SK-N-SH (cell line): ENCODE results near the gene CSRP1. TPM values are rescaled to one million over a fixed set of nuclear protein-coding genes. Genes with fewer than 3 reads are reported as not detected.

ENCODE experiments used
- CTCF ChIA-PET: fragments of 300-600, 350-600 bp; formaldehyde crosslinking; extraction: SDS; loops from one replicate; lab custom pipeline; 2021; lab: Yijun Ruan, JAX
- POLR2A ChIA-PET: fragments of 350-600 bp; sonication (Branson Sonifier 250); formaldehyde crosslinking; extraction: SDS; loops from one replicate; lab custom pipeline; 2020; ENCODE audit warnings: antibody characterized with exemption, inconsistent platforms; lab: Yijun Ruan, JAX
- DNase-seq: peaks from one replicate; pipeline ENCODE4 v3.0.0; 2012
- H2AFZ ChIP-seq: fragments of 200-600 bp; sonication (generic); 2 replicates; pipeline ENCODE4 v1.8.1; 2016; ENCODE audit warnings: antibody characterized with exemption, mild to moderate bottlenecking, low read depth
- H3F3A ChIP-seq: fragments of 200-600 bp; sonication (generic); replicated peaks from 2 replicates; pipeline ENCODE3; 2016; ENCODE audit warnings: antibody characterized with exemption, mild to moderate bottlenecking; ENCODE audit not compliant: insufficient read depth
- H3K27ac ChIP-seq, 2 experiments: fragments of 200-500 bp in 1 of 2; fragments of 200-600 bp in 1 of 2; sonication (Bioruptor generic) in 1 of 2; sonication (generic), shearing (Covaris generic) in 1 of 2; 2 replicates each; pipeline versions ENCODE4 v1.5.1 to v1.6.1; 2014 to 2016; ENCODE audit warnings: low read depth in 2 of 2, inconsistent platforms in 1 of 2, low read length in 1 of 2, mild to moderate bottlenecking in 1 of 2, mixed read lengths in 1 of 2
- H3K27me3 ChIP-seq: fragments of 200-600 bp; sonication (generic), shearing (Covaris generic); 2 replicates; pipeline ENCODE4 v1.6.1; 2016; ENCODE audit warnings: mixed run types; ENCODE audit not compliant: insufficient read depth
- H3K36me3 ChIP-seq, 2 experiments: fragments of 200-500 bp in 1 of 2; fragments of 200-600 bp in 1 of 2; sonication (Bioruptor generic) in 1 of 2; sonication (generic) in 1 of 2; replicated peaks in 1 of 2; 2 replicates each; pipeline versions ENCODE3 to v1.5.1; 2014 to 2016; ENCODE audit warnings: low read length in 1 of 2, mild to moderate bottlenecking in 1 of 2; ENCODE audit not compliant: insufficient read depth in 2 of 2, control insufficient read depth in 1 of 2
- H3K4me1 ChIP-seq, 2 experiments: fragments of 200-500 bp in 1 of 2; fragments of 200-600 bp in 1 of 2; sonication (Bioruptor generic) in 1 of 2; sonication (generic), shearing (Covaris generic) in 1 of 2; 2 replicates each; pipeline versions ENCODE4 v1.5.1 to v1.6.1; 2014 to 2016; ENCODE audit warnings: low read depth in 1 of 2, low read length in 1 of 2, mixed run types in 1 of 2; ENCODE audit not compliant: insufficient read depth in 2 of 2, control insufficient read depth in 1 of 2
- H3K4me2 ChIP-seq: fragments of 200-600 bp; sonication (generic), shearing (Covaris generic); 2 replicates; pipeline ENCODE4 v1.6.1; 2017; ENCODE audit warnings: mixed run types
- H3K4me3 ChIP-seq, 2 experiments: fragments of 200-500 bp in 1 of 2; fragments of 200-600 bp in 1 of 2; sonication (Bioruptor generic) in 1 of 2; sonication (generic), shearing (Covaris generic) in 1 of 2; 2 replicates each; pipeline versions ENCODE4 v1.5.1 to v1.8.1; 2014 to 2016; ENCODE audit warnings: low read depth in 2 of 2, inconsistent platforms in 1 of 2, low read length in 1 of 2, mild to moderate bottlenecking in 1 of 2, mixed read lengths in 1 of 2, moderate library complexity in 1 of 2
- H3K79me2 ChIP-seq: fragments of 200-600 bp; sonication (generic); 2 replicates; pipeline ENCODE4 v1.8.1; 2017; ENCODE audit warnings: mild to moderate bottlenecking; ENCODE audit not compliant: insufficient read depth
- H3K9ac ChIP-seq: fragments of 200-600 bp; sonication (generic); 2 replicates; pipeline ENCODE4 v1.6.1; 2017; ENCODE audit warnings: mixed run types
- H3K9me2 ChIP-seq: fragments of 200-600 bp; sonication (generic); 2 replicates; pipeline ENCODE4 v1.6.1; 2017; ENCODE audit warnings: mixed run types
- H3K9me3 ChIP-seq: fragments of 200-600 bp; sonication (generic); 2 replicates; pipeline ENCODE4 v1.6.1; 2017; ENCODE audit warnings: mixed run types, mild to moderate bottlenecking, moderate library complexity
- H4K20me1 ChIP-seq: fragments of 200-600 bp; sonication (generic); 2 replicates; pipeline ENCODE4 v1.6.1; 2017; ENCODE audit warnings: mild to moderate bottlenecking, mixed run types; ENCODE audit not compliant: insufficient read depth
- EP300 ChIP-seq, 2 experiments: IDR thresholded peaks; 2 replicates each; pipeline versions ENCODE4 v1.4.0 to v1.6.1; 2012; ENCODE audit warnings: borderline replicate concordance in 1 of 2, low read depth in 1 of 2, low read length in 1 of 2
- EZH2phosphoT487 ChIP-seq: fragments of 200-600 bp; sonication (generic); IDR thresholded peaks from 2 replicates; pipeline ENCODE4 v1.6.1; 2017; ENCODE audit warnings: low read depth, mixed run types, mild to moderate bottlenecking, antibody characterized with exemption, moderate library complexity, borderline replicate concordance
- FOXM1 ChIP-seq: IDR thresholded peaks from 2 replicates; pipeline ENCODE4 v1.4.0; 2012; ENCODE audit warnings: low read depth, mild to moderate bottlenecking
- GABPA ChIP-seq: IDR thresholded peaks from 2 replicates; pipeline ENCODE4 v1.4.0; 2012; ENCODE audit warnings: low read depth, mild to moderate bottlenecking
- JUND ChIP-seq: IDR thresholded peaks from 2 replicates; pipeline ENCODE4 v1.4.0; 2012
- MAX ChIP-seq: IDR thresholded peaks from 2 replicates; pipeline ENCODE4 v1.4.0; 2012; ENCODE audit warnings: low read depth
- MEF2A ChIP-seq: IDR thresholded peaks from 2 replicates; pipeline ENCODE4 v1.4.0; 2012; ENCODE audit warnings: low read depth, borderline replicate concordance
- MXI1 ChIP-seq: IDR thresholded peaks from 2 replicates; pipeline ENCODE4 v1.6.1; 2012; ENCODE audit warnings: mild to moderate bottlenecking, low read depth, low read length, improper control_type of control experiment
- NFIC ChIP-seq: IDR thresholded peaks from 2 replicates; pipeline ENCODE4 v1.4.0; 2012; ENCODE audit warnings: borderline replicate concordance
- RAD21 ChIP-seq: IDR thresholded peaks from 2 replicates; pipeline ENCODE4 v1.6.1; 2012; ENCODE audit warnings: mild to moderate bottlenecking, low read length
- RCOR1 ChIP-seq: fragments of 150-350 bp; IDR thresholded peaks from 2 replicates; pipeline ENCODE4 v1.6.1; 2017; ENCODE audit warnings: antibody characterized with exemption, low read length
- REST ChIP-seq: IDR thresholded peaks from 2 replicates; pipeline ENCODE4 v1.6.1; 2012; ENCODE audit warnings: mild to moderate bottlenecking, low read depth, low read length, moderate library complexity
- RFX5 ChIP-seq: IDR thresholded peaks from 2 replicates; pipeline ENCODE4 v1.6.1; 2012; ENCODE audit warnings: mild to moderate bottlenecking, improper control_type of control experiment, low read length
- RXRA ChIP-seq: IDR thresholded peaks from 2 replicates; pipeline ENCODE4 v1.4.0; 2012; ENCODE audit warnings: low read depth, mild to moderate bottlenecking, borderline replicate concordance
- SIN3A ChIP-seq: IDR thresholded peaks from 2 replicates; pipeline ENCODE4 v1.6.1; 2012; ENCODE audit warnings: low read depth, mild to moderate bottlenecking, low read length, moderate library complexity, borderline replicate concordance
- SMC3 ChIP-seq: IDR thresholded peaks from 2 replicates; pipeline ENCODE4 v1.6.1; 2012; ENCODE audit warnings: low read depth, low read length, improper control_type of control experiment
- TCF12 ChIP-seq: IDR thresholded peaks from 2 replicates; pipeline ENCODE4 v1.4.0; 2012
- TEAD4 ChIP-seq: IDR thresholded peaks from 2 replicates; pipeline ENCODE4 v1.4.0; 2012; ENCODE audit warnings: mild to moderate bottlenecking, borderline replicate concordance; ENCODE audit not compliant: insufficient read depth
- USF1 ChIP-seq: IDR thresholded peaks from 2 replicates; pipeline ENCODE4 v1.4.0; 2012; ENCODE audit warnings: low read depth, borderline replicate concordance
- USF2 ChIP-seq: fragments of 150-350 bp; IDR thresholded peaks from 2 replicates; pipeline ENCODE4 v1.6.1; 2017; ENCODE audit warnings: antibody characterized with exemption, low read length, low read depth, borderline replicate concordance
- YY1 ChIP-seq: IDR thresholded peaks from 2 replicates; pipeline ENCODE4 v1.4.0; 2012; ENCODE audit warnings: low read depth, mild to moderate bottlenecking
- ZBTB33 ChIP-seq: IDR thresholded peaks from 2 replicates; pipeline ENCODE4 v1.4.0; 2012; ENCODE audit warnings: low read depth, borderline replicate concordance
- WGBS: methylation state at CpG from one replicate; pipeline ENCODE4 v1.1.6; 2017; ENCODE audit warnings: low lambda C conversion rate; 5-methylcytosine and 5-hydroxymethylcytosine counted together
- polyA plus RNA-seq, 3 experiments: library from polyadenylated mRNA; depleted of rRNA; stranded (reverse); fragments of >200 nt; gene quantifications; 2 replicates each; pipeline ENCODE4 v1.2.3, GENCODE V29; 2012

Gene CSRP1
- polyA plus RNA-seq, 1 of the 3 experiments (the other 2 are of a cell fraction), result 373 TPM

GRCh38 chr1:201538612-201539551 is 32.0 kb upstream of the CSRP1 start, which contains the start of gene NAV1:
Gene NAV1 (plus strand): TSS chr1:201539127. CDS start chr1:201622885, 83,758 bp downstream.
- Histone ChIP-seq H4K20me1 (peaks cover 5% of the 10 kb centered on the region; the same call in 1 of the 2 replicates), H3K36me3 (no peaks in the 10 kb centered on the region), H3K27me3 (no peaks in the 10 kb centered on the region), H3F3A (peaks cover 82% of the 10 kb centered on the region), H3K9me3 (no peaks in the 10 kb centered on the region), H3K4me2 (peak within 1 kb of the TSS; percentile 93), H3K27ac (peak within 1 kb of the TSS; percentile 84 to 94), H2AFZ (0 out of 2 replicates have a peak within 1 kb of the TSS, but pooled peaks have one; percentile 7), H3K4me3 (peak within 1 kb of the TSS; percentile 90 to 92), H3K9me2 (no peaks in the 10 kb centered on the region), H3K79me2 (peaks cover 65% of the 10 kb centered on the region), H3K4me1 (peaks cover 38 to 46% of the 10 kb centered on the region in 2 experiments), H3K9ac (peak within 1 kb of the TSS; percentile 94)
- 0% methylated on average over 13 of the region's 93 CpGs for WGBS
- DNase-seq, result peak; percentile 90
- POLR2A ChIA-PET, result interaction anchor here (0.6 to 1.9 kb wide), 3 partner anchors 70 to 220 kb away, joined by 3 to 5 read pairs (median 4); partner anchors contain the start of gene PHLDA3
- CTCF ChIA-PET, result interaction anchor here (0.9 to 14.0 kb wide), 8 partner anchors 8 to 254 kb away, joined by 3 to 196 read pairs (median 9); no protein-coding TSS in a partner anchor
- TF ChIP-seq EP300 (IDR thresholded peaks at IDR 0.05; ENCODE audit: borderline replicate concordance in 1 of 2, low read depth in 1 of 2, low read length in 1 of 2) (peak in 1 of 2 experiments; percentile 51; a peak in 1 of 4 replicates), JUND (peak; percentile 41), NFIC (peak; percentile 77), RFX5 (no peak), TEAD4 (peak; percentile 77), MEF2A (no peak; the same call in 1 of the 2 replicates), RCOR1 (no peak), RAD21 (no peak), SMC3 (no peak), USF1 (0 out of 2 replicates have a peak, but pooled peaks have one; percentile 53), ZBTB33 (peak; percentile 20; the same call in 1 of the 2 replicates), RXRA (peak; percentile 95), YY1 (no peak), REST (0 out of 2 replicates have a peak, but pooled peaks have one; percentile 15), USF2 (no peak), TCF12 (peak; percentile 65), GABPA (no peak), SIN3A (no peak), MXI1 (peak; percentile 71; the same call in 1 of the 2 replicates), FOXM1 (no peak), MAX (peak; percentile 58; the same call in 1 of the 2 replicates), EZH2phosphoT487 (no peak)
